GM12892 (cell line): Measurements from ENCODE around the gene LCN6.

ENCODE experiments used
- POLR2A ChIP-seq: IDR thresholded peaks from 2 replicates; pipeline ENCODE4 v1.6.1; 2011; ENCODE audit warnings: low read depth, low read length, control low read depth
- POLR2AphosphoS5 ChIP-seq: IDR thresholded peaks from 2 replicates; pipeline ENCODE4 v1.6.1; 2011; ENCODE audit warnings: low read depth, low read length, control low read depth
- TAF1 ChIP-seq: IDR thresholded peaks from 2 replicates; pipeline ENCODE4 v1.6.1; 2011; ENCODE audit warnings: low read depth, mild to moderate bottlenecking, control low read depth, low read length, borderline replicate concordance

GRCh38 chr9:136789523-136789937 is 41.2 kb upstream of the LCN6 start:
- no peak for TF ChIP-seq POLR2A
- TF ChIP-seq POLR2AphosphoS5 = no peak
- TF ChIP-seq TAF1 = no peak
